AG09319 (cell line): Measurements from ENCODE around the gene CASP8AP2.
"Not testable (repeated sequence)": the region's sequence is repeated elsewhere in the genome, so short reads cannot be mapped to it uniquely, and the experiment has no call there.

Experiments used
- DNase-seq: peaks from one replicate; pipeline ENCODE4 v3.0.0-alpha.2; 2010; ENCODE audit warnings: low read depth; ENCODE audit errors: extremely low read depth
- CTCF ChIP-seq: IDR thresholded peaks from 2 replicates; pipeline ENCODE4 v1.5.1; 2011; ENCODE audit warnings: low read depth, mild to moderate bottlenecking, inconsistent platforms, low read length, moderate library complexity

CASP8AP2 gene

GRCh38 chr6:89842228-89842627 lies 12.5 kb downstream of the CASP8AP2 start:
- no peak for TF ChIP-seq CTCF
- no peak for DNase-seq

GRCh38 chr6:89843070-89843469 lies 13.4 kb downstream of the CASP8AP2 start:
- DNase-seq = no peak
- TF ChIP-seq CTCF = no peak

DNA sequence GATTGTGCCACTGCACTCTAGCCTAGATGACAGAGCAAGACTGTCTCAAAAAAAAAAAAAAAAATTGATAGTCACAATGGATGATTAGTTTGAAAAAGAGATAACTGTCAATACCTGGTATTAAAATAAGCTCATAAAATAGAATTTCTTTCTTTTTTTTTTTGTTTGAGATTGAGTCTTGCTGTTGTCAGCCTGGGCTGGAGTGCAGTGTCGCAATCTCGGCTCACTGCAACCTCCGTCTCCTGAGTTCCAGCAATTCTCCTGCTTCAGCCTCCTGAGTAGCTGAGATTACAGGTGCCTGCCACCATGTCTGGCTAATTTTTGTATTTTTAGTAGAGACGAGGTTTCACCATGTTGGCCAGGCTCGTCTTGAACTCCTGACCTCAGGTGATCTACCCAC lies 17.8 kb downstream of the CASP8AP2 start:
- not testable (repeated sequence) for DNase-seq

DNA sequence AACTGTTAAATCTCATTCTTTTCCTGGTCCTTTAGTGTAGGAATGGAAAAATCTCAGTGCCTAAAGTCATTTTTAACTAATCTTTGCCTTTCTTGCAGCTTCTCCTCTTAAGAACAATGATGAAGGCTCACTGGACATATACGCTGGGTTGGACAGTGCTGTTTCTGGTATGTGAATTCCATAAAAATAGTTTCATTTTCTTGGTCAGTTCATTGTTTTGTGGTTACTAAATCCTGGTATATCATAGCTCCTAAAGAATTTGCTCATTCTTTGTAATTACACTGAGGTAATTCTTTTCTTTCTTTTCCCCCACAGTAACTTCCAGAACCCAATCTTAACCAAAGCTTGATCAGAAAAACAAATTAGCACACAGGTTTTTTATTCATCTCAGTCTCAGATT lies 23.4 kb downstream of the CASP8AP2 start:
- no peak for TF ChIP-seq CTCF
- no peak for DNase-seq

- no peak for DNase-seq
- TF ChIP-seq CTCF = no peak
Observed at GRCh38 chr6:89858041-89858440, 28.4 kb downstream of the CASP8AP2 start.

DNA sequence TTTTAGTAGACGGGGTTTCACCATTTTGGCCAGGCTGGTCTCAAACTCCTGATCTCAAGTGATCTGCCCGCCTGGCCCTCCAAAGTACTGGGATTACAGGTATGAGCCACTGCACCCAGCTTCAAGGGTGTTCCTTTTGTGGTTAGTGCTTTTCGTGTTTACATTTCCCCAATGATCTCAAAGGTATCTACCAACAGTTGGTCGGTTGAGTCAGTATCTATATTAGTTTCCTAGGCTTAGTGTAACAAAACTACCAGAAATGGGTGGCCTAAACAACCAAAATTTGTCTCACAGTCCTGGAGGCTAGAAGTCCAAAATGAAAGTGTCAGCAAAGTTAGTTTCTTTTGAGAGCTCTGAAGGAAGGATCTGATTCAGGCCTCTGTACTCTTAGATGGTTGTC lies 30.1 kb downstream of the CASP8AP2 start:
- no peak for TF ChIP-seq CTCF
- DNase-seq = no peak

- TF ChIP-seq CTCF = no peak
- no peak for DNase-seq
Observed at GRCh38 chr6:89862273-89862672, 32.6 kb downstream of the CASP8AP2 start.

- no peak for DNase-seq
- TF ChIP-seq CTCF = no peak
Observed at GRCh38 chr6:89862698-89863097, 33.0 kb downstream of the CASP8AP2 start.
